Peyer's patch (tissue), 4 donors: Measurements from ENCODE around the gene PYGB.

ENCODE experiments used
- POLR2A ChIP-seq, 2 donors: fragments of 450-650 bp; IDR thresholded peaks; one replicate each; pipeline ENCODE4 v1.5.1; 2017; ENCODE audit warnings: antibody characterized with exemption in 2 of 2, mild to moderate bottlenecking in 2 of 2, moderate library complexity in 2 of 2
- TF ChIP-seq, protein P1 (sequence below), 6 experiments: fragments of 450-650 bp in 4 of 6; fragments of 200-600 bp in 2 of 6; sonication (generic) in 1 of 6; IDR thresholded peaks; one replicate each; pipeline ENCODE4 v1.5.1; 2017 to 2019; ENCODE audit warnings: antibody characterized with exemption in 6 of 6, mild to moderate bottlenecking in 3 of 6, moderate library complexity in 1 of 6

DNA sequence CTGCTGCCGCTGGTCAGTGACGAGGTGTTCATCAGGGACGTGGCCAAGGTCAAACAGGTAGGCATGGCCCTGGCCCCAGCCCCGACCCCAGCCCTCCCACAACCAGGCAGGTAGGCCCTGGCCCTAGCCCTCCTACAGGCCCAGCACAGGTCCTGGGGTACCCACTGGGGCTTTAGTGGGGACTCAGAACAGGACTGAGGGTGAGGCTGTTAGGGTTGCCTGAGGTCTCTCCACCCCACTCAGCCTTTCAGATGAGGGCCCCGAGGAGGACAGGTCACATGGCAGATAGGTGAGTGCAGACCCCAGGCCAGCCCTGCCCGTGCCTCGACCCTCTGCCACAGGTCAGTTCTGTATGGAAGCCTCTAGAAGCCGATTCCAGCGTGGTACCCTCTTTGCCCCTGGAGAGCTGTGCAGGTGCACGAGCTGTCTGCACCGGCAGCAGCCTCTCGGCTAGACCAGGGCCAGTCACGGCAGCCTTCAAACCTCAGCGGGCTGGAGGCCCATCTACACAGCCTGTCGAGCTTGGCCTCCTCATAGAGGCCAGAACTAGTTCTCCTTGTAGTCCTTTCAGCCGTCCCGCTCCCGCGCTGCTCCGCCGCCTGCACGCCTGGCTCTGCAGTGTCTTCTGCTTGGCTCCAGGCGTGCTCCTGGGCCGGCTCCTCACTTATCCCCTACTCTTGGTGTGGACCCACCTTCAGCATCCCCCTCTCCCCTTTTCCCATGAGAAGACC lies 35.5 kb downstream of the PYGB start:
- TF ChIP-seq, protein P1, sequence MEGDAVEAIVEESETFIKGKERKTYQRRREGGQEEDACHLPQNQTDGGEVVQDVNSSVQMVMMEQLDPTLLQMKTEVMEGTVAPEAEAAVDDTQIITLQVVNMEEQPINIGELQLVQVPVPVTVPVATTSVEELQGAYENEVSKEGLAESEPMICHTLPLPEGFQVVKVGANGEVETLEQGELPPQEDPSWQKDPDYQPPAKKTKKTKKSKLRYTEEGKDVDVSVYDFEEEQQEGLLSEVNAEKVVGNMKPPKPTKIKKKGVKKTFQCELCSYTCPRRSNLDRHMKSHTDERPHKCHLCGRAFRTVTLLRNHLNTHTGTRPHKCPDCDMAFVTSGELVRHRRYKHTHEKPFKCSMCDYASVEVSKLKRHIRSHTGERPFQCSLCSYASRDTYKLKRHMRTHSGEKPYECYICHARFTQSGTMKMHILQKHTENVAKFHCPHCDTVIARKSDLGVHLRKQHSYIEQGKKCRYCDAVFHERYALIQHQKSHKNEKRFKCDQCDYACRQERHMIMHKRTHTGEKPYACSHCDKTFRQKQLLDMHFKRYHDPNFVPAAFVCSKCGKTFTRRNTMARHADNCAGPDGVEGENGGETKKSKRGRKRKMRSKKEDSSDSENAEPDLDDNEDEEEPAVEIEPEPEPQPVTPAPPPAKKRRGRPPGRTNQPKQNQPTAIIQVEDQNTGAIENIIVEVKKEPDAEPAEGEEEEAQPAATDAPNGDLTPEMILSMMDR (IDR thresholded peaks at IDR 0.05): no peak
- TF ChIP-seq POLR2A (IDR thresholded peaks at IDR 0.05): no peak
